NCI-H345 (cell line): ENCODE measurements around the gene SPDYE2.
"Not testable (repeated sequence)": the region's sequence is repeated elsewhere in the genome, so short reads cannot be mapped to it uniquely, and the experiment has no call there.

ENCODE experiments used
- DNase-seq: peaks from one replicate; lab custom pipeline; 2025; lab: John Stamatoyannopoulos, UW

The SPDYE2 gene

DNA sequence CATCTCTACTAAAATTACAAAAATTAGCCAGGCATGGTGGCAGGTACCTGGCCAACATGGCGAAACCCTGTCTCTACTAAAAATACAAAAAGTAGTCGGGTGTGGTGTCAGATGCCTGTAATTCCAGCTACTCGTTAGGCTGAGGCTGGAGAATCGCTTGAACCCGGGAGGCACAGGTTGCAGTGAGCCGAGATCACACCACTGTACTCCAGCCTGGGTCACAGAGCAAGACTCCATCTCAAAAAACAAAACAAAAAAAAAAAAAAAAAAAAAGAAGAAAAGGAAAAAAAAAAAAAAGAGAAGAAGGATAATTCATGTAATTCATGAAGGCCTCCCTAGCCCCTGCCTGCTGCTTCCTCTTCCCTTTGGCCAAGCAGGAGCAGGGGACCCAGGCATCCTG is 10.4 kb upstream of the SPDYE2 start:
- DNase-seq: not testable (repeated sequence)

DNA sequence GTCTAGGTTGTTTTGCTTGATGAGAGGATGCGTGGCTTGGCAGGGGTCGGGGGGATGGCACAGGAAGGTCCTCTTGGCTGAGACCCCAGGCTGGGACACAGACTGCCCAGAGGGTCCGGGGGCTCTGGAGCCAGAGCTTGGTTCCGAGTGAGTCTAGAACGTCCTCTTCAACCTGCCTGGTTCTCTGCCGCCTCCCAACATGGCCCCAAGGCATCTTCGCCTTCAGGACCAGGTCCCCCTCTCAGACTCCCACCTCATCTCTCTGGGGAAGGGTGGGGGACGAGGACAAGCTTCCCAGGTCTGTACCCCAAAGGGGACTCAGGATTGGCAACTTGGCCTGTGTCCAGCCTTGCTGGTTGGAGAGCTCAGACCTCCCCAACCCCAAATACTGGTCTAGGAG is 8.9 kb upstream of the SPDYE2 start:
- not testable (repeated sequence) for DNase-seq

DNA sequence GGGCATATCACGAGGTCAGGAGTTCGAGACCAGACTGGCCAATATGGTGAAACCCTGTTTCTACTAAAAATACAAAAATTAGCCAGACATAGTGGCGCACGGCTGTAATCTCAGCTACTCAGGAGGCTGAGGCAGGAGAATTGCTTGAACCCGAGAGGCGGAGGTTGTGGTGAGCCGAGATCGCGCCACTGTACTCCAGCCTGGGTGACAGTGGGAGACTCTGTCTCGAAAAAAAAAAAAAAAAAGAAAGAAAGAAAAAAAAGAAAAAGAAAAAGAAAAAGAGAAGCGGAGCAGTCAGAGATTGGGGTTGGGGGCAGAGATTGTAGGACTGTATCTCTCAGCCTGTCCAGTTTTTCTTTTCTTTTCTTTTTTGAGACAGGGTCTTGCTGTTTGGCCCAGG is 8.3 kb upstream of the SPDYE2 start:
- not testable (repeated sequence) for DNase-seq

DNA sequence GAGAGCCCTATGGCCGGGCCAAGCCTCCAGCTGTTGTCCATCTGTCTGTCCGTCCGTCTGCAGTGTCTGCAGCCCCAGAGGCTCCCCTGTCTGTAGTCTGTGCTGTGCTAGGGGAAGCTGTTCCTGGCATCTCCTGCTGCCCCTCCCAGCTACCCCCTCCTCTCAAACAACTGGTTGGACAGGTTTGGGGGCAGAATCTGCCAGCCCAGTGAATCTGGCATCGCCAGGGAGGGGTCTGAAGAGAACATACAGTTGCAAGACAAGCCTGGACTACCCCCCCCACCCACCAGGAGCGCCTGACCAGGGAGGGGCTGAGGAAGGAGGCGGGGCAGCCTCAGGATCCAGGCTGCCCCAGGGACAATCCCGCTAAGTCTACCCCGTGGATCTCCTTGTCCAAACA is 7.4 kb upstream of the SPDYE2 start, which contains the start of gene UPK3BL2:
Gene UPK3BL2, minus strand, starts transcription at position 101 of the 400 bp plus-strand sequence. Its CDS starts 60 bp downstream, at position 41.
- not testable (repeated sequence) for DNase-seq

DNA sequence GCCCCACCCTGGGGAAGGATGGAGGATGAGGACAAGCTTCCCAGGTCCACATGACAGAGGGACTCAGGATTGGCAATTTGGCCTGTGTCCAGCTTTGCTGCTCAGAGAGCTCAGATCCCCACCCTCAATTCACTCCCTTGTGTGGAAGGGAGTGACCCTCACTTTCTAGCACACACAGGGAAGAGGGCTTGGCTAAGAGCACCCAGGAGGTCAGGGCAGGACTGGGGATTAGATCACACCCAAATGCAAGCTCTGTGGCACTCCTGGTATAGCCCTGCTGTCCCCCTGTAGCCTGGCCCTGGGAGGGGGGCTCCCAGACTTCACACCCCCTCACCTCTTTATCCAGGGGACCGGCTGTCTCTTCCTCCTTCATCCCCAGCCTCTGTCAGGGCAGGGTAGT is 6.7 kb upstream of the SPDYE2 start:
- not testable (repeated sequence) for DNase-seq

DNA sequence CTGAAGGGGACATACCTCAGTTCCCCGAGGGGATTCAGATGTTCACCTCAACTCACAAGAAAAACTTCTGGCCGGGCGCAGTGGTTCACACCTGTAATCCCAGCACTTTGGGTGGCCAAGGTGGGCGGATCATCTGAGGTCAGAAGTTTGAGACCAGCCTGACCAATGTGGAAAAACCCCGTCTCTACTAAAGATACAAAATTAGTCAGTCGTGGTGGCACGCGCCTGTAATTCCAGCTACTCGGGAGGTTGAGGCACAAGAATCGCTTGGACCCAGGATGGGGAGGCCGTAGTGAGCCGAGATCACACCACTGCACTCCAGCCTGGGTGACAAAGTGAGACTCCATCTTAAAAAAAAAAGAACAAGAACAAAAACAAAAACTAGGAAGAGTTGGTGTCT is 5.7 kb upstream of the SPDYE2 start:
- DNase-seq: not testable (repeated sequence)

DNA sequence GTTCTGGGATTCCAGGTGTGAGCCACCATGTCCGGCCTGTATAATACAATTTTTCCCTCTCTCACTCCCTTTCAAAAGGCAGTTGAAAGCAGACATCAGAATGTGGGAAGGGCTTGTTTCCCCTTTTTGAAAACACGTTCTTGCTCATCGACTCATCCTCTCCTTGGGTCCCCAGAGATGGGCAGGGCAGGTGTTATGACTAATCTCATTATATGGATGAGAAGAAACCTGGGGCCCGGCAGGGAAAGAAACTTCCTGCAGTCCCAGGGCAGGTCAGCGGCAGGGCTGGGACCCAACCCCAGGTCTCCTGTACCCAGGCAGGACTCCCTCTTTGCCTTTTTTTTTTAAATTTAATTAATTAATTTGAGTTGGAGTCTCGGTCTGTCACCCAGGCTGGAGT is 4.7 kb upstream of the SPDYE2 start:
- not testable (repeated sequence) for DNase-seq

DNA sequence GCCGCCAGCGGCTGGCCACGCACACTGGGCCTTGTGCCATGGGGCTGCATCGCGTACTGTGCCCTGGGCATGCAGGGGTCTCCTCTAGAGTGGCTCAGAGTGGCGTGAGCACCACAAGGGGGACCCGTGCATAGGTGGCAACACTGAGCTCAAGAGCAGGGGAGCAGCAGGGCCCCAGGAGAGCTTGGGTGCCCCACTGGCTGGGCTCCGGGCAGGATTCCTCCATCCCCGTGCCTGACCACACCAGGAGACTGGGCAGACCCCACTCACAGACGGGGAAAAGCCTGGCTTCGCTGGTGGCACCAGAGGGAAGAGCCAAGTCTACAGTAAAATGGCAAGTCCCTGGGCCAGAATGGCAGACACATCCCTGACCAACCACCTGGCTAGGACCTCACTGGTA is 17.6 kb downstream of the SPDYE2 start:
- not testable (repeated sequence) for DNase-seq

DNA sequence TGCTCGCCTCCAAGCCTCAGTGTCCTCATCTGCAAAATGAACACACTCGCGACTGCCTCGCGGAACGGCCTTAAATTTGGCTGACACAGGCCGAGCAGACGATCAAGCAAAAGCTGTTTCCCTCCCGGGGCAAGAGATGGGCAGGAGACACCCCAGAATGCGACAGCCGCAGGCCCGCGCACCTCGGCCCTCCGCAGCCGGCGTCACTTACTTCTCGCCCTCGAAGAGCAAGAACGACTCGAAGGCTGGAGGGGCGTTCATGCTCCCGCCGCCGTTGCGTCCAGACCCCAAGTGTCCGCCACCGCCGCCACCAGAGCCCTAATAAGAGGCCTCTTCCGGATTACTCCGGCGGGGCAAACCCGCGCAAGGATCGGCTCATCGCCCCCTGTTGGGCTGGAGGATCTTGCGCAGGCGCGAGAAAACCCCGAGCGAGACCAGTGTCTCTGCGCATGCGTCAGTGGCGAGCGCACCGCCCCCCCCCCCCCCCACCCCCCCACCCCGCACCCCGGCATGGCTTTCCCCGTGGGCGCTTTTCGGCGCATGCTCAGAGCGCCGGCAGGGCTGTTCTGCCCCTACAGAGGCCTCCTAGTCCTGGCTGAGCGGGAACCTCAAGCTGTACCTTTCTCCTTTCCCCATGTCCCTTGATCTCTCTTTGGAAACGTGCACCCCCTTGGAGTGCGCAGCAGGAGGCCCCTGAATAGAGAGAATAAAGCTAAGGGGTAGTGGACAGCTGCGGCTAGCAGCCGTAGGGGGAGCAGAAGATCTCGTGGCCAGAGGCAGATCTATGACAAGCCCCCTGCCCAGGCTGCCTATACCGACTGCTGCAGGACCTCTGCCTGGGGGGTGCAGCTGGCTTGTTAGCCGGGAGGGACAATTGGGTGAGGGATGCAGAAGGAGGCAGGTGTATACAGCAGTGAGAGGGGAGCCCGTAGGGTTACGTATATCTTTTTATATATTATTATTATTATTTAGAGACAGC is 21.5 kb downstream of the SPDYE2 start, which contains the start of gene POLR2J3:
Gene POLR2J3, minus strand, starts transcription at position 323 of the 979 bp plus-strand sequence. Its CDS starts 62 bp downstream, at position 261.
- not testable (repeated sequence) for DNase-seq

DNA sequence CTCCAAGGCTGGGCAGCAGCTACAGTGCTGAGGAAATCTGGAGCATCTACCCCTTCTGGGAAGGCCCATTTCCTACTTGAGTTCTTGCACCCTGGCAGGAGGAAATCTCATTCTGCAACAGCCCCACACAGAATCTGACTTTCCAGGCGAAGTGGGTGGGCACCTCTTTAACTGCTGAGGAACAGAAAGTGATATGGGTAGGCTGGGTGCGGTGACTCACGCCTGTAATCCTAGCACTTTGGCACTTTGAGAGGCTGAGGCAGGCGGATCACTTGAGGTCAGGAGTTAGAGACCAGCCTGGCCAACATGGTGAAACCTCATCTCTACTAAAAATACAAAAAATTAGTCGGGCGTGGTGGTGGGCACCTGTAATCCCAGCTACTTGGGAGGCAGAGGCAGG is 23.6 kb downstream of the SPDYE2 start:
- not testable (repeated sequence) for DNase-seq

DNA sequence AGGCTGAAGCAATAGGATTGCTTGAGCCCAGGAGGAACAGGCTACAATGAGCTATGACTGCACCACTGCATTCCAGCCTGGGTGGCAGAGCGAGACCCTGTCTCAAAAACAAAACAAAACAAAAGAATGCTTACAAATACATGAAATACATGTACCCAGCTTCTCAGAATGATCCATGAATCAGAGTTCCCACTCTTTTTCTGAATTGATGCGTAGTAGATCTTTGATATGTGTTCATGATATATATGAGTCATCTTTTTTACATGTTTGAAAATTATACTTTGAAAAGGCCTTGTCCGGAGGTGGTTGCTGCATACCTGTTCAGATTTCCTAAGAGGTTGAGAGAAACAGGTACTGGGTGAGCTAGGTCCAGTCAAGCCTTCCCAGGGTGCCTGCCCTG is 25.3 kb downstream of the SPDYE2 start:
- DNase-seq: not testable (repeated sequence)

DNA sequence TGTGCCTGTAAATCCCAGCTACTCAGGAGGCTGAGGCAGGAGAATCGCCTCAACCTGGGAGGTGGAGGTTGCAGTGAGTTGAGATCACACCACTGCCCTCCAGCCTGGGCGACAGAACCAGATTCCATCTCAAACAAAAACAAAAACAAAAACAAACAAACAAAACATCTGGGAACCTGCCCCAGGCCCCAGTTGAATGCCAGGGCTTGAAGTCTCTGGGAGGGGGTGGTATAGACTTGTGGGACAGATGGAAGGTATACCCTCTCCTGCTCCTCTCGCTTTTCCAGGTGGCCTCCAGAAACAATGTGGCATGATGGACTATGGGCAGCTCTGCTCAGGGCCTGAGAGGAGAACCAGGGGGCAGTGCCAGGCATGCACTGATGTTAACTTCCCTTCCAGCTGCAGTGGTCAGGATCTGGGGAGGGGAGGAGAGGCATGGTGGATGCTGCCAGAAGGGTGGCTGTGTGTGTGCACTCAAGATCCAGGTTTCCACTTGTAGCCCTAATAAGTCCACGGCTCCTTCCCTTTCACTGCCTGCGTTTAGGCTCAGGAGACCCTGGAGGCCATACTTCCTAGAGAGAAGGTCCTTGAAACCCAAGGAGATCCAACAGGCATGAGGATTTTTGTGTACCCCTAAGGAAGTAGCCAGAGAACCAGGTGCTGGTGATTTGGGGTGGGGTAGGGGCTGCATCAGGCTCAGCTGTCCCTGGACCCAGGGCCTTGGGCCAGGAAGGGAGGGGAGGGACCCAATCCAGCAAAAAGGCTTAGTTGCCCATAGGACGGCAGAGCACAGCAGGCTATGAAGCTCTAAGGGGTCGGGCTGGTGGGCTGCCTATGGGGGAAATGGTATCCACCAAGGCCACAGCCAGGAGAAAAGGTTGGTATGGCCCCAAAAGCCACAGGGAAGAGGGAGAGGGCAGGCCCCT is 26.6 kb downstream of the SPDYE2 start:
- DNase-seq: not testable (repeated sequence)

DNA sequence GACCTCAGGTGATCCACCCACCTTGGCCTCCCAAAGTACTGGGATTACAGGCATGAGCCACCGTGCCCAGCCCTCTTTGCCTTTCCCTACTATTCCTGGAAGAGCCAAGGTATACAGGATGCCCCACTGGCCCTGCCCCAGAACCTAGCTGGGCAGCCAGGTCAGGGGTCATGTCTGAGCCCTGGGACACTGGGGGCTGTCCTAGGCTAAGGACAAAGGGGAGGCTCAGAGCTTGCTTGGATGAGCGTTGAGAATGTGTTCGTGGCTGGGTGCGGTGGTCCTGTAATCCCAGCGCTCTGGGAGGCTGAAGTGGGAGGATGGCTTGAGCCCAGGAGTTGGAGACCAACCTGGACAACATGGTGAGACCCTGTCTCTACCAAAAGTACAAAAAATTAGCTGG is 27.5 kb downstream of the SPDYE2 start:
- DNase-seq: not testable (repeated sequence)

DNA sequence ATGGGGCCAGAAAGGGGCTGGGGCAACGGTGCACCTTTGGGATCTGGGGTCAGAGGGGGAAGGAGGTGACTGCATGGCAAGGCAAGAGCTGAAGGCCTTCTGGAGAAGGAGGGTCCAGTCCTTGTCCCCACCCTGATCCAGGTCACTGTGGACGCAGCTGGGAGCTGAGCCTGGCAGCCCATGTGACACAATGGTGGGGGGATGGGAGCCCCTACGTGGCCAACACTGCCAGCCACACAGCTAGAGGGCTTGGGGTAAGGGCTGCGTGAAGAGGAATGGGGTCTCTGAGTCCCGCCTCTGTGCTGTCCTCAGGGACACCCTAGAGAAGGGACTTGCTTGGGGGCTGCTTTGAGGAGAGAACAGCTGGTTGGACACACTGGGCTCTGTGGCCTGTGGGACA is 30.7 kb downstream of the SPDYE2 start:
- not testable (repeated sequence) for DNase-seq

DNA sequence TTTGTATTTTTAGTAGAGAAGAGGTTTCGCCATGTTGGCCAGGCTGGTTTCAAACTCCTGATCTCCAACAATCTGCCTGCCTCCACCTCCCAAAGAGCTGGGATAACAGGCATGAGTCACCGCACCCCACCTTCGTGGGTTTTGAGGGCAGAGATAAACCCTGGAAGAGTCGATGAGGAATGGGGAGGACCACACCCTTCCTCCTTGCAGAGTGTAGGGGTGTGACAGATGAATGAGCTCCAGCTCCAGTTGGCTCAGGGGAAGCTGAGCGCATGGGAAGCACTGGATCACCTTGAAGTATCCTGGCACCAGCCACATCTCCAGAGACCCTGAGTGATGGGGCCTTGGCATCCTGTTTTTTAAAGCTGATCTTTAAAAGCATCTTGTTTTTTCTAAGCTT is 32.5 kb downstream of the SPDYE2 start:
- not testable (repeated sequence) for DNase-seq

DNA sequence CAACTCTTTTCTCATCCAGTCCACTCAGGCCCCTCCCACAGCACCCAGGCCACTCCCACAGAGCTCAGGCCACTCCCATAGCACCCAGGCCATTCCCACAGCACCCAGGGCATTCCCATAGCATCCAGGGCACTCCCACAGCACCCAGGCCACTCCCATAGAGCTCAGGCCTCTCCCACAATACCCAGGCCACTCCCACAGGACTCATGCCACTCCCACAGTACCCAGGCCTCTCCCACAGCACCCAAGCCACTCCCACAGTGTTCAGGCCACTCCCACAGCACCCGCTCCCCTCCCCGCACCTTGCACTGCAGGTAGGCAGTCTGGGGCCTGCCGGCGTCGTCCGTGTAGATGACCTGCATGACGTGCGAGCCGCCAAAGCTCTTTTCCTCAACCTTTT is 38.8 kb downstream of the SPDYE2 start:
- not testable (repeated sequence) for DNase-seq

DNA sequence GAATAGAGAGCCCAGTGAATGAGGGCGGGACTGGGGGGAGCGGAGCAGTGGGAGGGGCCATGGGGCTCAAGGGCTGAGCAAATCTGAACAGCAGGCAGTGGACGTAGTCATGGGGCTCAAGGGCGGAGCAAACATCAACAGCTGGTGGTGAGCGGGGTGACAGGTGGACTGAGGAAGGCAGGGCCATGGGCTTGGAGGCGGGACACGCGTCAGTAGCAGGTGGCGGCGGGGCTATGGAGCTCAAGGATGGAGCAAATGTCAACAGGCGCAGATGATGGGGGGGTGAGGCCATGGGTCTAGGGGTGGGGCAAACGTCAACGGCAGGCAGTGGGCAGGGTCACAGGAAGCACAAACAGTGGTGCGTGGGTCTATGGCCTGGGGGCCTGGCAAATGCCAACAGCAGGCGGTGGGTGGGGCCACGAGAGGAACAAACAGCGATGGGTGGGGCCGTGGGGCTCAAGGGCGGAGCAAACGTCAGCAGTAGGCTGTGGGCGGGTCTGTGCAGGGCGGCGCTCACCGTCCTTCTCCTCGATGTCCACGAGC is 41.5 kb downstream of the SPDYE2 start:
- not testable (repeated sequence) for DNase-seq

DNA sequence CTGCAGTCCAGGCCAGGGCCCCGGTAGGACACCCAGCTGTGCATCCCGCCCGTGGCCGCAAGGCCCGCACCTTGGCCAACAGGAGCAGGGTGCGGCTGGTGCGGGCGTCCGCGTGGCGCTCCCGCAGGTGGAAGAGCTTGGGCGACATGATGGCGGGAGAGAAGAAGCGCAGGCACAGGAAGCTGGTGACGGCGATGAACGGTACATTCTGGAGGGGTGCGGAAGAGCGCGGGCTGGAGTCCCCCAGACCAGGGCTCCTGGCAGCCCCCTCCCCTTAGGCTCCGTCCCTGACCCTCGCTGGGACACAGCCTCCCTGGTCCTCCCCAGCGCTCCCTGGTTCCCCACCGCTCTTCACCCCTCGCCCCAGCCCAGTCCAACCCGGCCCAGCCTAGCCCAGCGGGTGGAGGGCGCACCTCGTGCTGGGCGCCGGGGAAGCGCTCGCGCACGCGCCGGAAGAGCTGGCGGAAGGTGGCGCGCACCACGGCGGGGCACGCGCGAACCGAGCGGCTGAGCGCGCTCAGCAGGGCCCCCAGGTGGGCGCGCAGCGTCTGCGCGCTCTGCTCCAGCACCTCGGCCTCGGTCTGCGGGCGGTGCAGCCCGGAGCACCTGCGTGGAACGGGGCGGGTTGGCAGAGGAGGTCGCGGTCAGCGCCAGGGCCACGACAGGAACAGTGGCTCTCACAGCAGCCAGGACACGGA is 42.8 kb downstream of the SPDYE2 start:
- not testable (repeated sequence) for DNase-seq

DNA sequence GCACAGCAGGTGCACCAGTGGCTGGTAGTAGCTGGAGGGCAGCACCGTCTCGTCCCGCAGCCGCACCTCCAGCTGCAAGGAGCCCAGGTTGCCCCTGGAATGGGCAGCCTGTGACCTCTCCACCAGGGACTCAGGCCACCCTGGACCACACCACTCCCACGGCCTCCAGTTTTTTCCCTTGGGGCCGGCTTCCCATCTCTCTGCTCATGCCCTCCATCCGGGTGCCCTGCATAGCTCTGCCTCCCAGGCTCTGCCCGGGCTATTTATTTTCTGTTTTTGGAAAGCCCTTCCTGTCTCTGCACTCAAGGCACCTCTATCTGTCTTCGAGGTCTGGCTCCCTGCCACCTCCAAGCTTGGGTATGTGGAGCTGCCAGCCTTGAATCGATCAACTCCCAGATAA is 45.0 kb downstream of the SPDYE2 start:
- not testable (repeated sequence) for DNase-seq

DNA sequence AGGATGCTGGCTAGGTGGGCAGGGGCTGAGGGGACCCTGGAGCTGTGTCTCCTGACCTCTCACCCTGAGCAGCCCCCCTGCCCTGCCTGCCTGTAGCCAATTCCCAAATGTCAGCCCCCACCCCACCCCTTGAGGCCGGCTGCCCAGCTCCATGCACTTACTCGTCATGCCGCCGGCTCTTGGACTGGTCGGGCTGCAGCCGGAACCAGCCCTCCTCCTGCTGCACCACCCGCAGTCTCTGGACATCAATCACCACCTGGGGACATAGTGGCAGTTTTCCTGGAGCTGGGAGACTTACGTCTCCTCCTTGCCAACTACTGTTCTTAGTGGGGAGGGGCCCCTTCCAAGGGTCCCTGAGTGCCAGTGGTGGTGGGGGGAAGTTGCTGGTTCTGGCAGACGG is 48.7 kb downstream of the SPDYE2 start:
- not testable (repeated sequence) for DNase-seq

DNA sequence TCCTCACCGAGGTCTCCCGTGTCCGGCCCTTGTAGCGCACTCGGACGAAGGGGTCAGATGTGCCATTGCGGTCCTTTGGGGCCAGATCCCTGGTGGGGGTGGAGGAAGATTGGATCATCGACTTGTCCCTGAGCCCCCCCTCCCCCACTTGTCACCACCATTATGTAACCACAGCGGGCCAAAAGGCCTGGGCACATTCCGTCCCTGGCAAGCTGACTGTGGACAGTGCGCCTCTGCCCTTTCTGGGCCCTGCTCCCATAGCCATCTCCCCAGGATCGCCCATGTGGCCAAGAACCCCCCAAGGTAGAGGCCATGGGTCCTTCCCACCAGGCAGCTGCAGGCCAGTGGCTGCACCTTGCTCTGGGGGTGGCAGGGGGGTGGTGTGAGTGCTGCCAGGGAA is 51.3 kb downstream of the SPDYE2 start:
- DNase-seq: not testable (repeated sequence)
